Stimulated activated CD4-positive, alpha-beta T cell treated with anti-CD3 and anti-CD28 coated beads, TNF-alpha, amount 100 ng/mL, for 24 hours (primary cell): ENCODE results near the gene TH.

Source experiments
- DNase-seq, 3 experiments: peaks; one replicate each; pipeline ENCODE4 v3.0.0-alpha.2; 2020; ENCODE audit warnings: low read depth in 3 of 3

The TH gene

DNA sequence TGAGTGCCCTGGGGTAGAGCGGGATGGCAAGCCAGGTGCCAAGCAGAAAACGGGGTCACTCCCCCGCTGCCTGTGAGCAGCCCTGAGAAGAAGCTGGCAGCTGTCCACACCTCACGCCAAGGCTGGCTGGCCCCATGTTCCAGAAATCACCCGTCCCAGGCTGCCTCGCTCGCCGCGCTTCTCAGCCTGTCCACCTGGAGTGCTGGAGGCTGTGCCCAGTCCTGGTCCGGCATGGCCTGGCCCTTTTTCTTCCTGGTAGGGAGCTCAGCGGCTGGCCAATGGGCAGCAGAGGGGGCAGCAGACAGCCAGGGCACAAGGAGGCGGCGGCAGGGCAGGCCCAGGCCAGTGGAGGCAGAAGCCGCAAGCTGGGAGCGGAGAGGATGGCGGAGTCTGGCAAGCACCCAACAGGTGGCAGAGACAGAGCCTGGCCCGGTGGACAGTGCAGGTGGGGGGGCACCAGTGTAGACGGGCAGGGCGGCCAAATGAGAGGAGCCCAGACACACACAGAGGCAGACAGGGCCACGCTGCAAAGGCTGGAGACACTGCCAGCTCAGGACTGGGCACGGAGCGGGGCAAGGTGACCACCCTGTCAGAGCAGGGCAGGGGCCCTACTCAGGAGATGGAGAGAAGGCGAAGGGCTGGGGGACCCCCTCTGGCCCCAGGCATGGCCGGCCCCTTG lies 37.2 kb upstream of the TH start:
- no peak for DNase-seq

DNA sequence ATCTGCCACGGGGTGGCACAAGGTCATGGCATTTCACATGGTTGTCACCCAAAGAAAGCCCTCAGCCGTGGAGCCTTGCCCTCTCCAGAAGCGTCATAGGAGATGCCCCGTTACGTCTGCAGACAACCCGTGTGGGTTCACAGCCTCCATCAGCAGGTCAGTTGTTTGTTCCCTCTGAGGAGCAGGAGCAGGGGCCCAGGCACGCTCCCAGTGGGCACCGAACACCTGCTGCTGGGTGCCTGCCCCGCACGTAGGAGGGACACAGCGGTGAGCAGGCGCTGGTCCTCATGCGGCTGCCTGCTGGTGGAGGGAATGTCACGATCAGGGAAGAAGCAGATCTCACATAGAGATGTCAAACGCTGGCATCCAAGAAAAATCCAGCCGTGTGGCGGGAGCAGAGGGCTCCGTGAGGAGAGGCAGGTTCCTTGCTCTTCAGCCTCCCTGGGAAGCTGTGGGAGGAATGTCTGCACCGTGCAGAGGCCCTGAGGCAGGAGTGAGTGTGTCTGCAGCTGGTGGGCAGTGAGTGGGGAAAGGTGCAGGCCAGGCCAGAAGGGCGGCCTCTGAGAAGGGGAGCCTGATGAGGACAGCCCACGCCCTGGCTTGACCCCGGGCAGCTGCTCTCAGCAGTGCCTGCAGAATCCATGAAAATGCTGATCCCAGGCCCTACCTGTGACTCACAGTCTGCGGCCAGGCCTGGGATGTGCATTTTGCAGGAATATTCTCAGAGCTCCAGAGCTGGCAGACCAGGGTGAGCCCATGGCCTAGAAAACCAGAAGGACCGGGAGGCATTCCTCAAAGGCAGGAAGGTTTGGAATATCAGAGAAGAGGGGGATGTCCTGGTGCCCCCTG lies 36.4 kb upstream of the TH start:
- DNase-seq: no peak

DNA sequence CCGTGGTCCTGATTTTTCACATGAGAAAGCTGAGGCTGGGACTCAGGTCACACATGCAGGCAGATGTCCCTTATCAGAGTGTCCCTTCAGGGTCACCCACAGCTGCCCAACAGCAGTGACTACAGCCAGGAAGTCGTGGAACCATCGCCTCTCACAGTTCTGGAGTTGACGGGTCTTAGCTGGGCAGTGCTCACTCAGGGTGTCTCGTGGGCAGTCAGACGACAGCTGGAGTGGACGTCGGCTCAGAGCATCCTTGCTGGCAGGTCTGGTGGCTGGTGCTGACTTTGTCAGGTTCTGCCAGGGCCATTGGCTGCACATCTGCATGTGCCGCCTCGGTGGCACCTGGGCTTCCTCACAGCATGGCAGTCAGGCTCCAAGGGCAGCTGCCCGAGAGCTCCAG lies 35.6 kb upstream of the TH start:
- DNase-seq: no peak

DNA sequence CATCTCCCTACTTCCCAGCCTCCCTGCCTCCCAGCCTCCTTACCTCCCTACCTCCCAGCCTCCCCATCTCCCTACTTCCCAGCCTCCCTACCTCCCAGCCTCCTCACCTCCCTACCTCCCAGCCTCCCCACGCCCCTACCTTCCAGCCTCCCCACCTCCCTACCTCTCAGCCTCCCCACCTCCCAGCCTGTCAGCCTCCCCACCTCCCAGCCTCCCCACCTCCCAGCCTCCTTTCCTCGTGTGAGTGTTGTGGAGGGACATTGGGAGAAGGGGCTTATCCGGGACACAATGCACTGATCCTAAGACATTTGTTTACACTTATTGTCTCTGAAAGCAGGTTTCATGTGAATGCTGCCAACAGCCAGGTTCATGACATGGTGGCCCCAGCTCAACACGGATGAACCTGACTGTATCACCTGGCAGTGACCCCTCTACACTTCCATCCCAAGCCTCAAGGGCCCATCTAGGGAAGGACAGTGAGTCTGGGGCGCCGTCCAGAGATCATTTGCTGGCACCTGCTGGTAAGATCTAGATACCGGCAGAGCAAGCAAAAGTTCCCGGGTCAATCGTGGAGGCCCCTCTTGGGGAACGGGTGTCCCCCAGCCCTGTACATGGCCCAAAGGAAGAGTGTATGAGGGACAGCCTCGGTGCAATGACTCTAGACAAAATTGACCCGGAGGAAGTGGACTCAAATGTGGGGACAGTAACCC lies 34.5 kb upstream of the TH start:
- no peak for DNase-seq

DNA sequence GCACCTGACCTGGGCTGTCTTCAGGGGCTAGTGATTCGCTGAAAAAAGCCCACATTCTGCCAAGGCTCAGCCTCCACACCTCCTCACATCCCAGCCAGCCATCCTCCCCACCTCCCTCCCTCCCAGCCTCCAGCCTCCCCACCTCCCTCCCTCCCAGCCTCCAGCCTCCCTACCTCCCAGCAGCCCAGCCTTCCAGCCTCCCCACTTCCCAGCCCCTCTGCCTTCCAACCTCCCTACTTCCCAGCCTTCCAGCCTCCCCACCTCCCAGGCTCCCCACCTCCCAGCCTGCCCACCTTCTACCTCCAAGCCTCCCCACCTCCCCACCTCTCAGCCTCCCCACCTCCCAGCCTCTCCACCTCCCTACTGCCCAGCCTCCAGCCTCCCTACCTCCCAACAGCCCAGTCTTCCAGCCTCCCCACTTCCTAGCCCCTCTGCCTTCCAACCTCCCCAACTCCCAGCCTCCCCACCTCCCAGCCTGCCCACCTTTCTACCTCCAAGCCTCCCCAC lies 33.7 kb upstream of the TH start:
- no peak for DNase-seq

DNA sequence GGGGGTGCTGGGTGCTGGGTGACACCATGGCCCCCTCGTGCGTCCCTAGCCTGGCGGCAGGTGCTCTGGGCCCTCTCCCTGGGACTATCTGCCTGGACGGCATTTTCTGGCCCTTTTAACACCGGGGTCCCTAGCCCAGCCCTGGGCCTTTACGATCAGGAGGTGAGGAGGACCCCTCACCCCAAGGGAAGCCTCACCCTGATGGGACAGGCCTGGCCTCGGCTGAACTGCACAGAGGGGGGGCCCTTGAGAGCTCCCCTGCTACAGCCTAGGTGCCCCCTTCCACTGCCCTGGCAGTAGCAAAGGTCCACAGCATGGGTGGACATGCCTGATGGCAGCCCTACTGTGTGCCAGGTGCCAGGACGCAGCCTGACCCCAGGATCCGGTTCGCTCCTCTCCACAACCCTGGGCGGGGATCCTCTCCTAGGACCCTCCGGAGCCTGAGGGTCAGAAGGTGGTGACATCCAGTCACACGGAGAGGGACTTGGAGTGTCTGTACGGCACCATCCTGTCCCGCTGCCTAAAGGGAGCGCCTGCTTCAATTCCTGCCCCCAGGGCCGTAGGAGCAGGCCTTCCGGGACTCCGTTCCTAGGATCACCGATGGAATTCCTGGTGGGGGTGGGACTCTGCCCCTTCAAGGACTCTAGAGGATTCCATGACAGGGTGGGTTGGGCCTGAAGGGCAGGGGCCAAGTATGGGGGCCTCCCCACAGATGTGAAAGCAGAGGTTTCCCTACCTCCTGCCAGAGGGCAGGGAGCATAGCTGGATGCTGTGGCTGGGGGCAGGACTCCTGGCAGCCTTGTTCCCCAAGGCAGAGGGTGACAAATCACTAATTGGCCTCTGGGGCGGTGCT lies 33.0 kb upstream of the TH start:
- DNase-seq: no peak

DNA sequence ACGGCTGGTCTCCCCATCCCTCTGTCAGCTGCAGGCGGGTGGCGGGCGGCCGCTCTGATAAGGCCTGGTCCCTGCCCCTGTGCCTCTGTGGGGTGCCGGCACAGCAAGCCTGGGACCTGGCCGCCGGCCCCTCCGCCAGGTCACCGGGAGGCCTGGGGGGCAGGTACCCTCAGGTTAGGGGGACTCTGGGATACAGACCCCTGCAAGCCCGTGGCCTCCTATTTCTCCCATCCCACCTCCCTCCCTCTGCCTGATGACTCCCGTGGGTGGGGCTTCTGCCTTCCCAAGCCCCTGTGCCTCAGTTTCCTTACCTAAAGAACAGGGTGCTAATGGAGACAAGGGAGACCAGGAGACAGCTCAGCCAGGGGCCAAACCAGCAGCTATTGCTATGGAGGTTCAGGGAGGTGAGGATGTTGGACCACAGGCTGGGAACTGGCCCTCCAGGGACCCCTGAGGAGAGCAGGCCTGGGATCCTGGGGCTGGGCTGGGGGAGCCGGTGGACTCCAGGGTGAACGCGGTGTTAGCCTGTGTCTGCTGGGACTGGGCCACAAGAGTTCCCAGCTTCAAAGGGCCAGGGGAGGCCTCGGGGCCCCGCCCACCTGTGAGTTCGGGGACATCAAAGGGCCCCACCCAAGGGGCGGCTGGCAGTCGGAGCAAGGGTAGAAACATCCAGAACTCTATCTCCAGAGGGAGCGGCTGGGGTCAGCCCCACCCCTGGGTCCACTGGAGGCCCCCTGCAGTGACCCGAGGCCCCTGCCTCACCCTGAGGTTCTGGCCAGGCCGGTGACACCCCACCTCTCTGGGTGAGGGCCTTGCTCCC lies 32.0 kb upstream of the TH start:
- DNase-seq: no peak

DNA sequence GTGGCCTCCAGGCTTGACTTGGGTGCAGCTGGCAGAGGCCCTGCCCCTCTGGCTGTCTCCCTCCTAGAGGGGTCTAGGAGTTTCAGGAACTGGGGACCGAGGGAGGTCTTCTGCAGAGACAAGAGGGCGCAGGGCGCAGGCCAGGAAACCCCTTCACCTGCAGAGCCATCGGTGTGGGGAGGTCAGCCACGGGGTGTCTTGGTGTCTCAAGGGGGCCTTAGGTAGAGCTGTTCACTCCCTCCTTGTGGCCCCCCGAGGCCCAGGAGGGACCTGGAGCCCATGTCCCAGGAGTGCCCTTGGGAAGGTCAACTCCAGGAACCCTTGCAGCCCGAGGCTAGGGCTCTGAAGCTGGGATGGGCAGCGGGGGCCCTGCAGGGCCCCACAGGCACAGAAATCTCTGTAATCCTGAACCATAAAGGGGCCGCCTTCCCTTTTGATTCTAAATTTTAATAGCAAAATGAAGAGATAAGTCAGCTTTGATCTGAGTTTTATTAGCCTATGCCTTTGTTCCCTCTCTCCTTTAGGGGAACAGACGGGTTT lies 31.4 kb upstream of the TH start:
- no peak for DNase-seq

DNA sequence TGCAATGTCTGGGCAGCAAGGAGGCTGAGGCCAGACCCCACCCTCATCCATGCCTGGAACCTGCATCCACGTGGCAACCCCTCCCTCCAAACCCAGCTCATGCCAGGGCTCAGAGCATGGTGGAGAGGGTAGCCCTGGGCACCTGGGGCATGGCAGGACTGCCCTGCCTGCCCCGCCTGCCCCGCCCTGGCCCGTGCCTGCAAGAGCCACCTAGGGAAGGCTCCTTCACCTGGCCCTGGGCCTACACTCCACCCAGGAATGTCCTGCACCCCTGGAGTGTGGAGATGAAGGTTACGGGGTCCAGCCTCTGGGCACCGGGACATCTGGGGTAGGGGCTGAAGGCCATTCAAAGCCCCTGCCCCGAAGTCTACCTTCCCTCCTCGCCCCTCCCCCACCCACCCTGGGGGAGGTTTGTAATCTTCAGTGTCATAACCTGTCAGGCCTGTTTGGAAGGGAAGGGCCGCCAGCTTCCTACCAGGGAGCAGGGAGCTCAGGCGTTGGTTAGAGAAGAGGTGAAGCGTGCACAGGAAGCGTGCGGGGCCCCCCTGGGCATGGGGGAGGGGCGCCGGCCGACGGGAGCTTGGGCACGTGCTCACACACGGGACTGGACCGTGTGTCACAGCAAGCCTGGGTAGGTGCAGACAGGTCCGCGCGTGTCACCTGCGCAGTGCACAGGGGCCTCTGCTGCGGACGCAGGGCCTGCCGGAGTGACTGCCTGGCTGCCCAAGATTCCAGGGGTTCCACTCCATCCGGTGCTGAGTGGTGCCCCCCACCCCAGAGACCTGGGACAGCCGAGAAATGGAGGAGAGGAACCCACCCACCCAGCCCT lies 30.7 kb upstream of the TH start:
- DNase-seq: no peak

DNA sequence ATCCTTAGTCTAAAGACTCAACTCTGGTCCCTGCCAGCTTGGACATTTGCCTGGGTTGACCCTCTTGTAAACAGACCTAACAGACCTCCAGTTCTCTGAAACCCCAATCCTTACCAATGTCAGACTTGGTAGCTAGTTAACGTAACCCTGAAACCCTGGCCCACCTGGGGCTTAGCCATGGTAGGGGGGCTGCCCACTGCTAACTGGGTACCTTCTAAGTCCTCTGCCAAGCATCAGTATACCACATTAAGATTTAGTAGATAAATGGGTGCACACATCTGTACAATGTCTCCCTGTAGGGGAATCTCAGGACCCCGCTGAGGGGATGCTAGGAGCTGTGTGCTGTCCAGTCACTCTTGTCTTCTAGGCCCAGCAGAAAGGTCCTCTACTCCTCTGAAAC lies 29.9 kb upstream of the TH start:
- no peak for DNase-seq

DNA sequence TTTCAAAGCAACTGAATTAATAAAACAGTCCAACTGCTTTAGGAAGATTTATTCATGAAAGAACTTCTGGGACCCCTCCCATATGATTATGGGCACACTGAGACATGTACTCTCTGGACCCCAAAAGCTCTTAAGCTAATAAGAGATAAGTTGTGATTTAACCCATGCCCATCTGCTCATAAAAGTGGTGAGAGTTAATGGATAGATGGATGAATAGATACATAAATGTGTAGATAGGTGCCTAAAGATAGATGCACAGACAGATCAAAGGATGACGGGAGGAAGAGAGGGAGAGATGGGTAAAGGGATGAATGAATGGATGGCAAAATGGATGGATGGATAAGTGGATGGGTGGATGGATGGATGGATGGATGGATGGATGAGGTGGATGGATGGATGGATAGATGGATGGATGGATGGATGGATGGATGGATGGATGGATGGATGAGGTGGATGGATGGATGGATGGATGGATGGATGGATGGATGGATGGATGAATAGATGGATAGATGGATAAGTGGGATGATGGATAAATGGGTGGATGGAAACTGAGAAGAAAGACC lies 29.4 kb upstream of the TH start:
- no peak for DNase-seq

DNA sequence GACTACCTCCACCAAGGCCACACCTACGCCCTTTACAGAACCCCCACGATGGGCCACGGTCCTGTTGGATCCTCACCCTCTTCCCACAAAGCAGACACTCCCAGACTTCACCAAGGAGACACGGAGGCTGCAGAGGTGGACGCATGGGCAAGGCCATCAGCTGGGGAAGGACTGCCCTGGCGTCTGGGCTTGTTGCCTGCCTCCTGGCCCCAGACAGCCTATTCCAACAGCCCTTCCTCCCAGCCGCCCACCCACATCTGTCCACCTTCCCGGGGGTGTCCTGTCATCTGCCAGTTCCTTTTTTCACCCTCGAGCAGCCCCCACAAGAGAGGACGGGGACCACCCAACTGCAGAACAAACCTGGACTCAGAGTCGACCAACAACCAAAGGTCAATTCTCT lies 28.9 kb upstream of the TH start:
- no peak for DNase-seq

DNA sequence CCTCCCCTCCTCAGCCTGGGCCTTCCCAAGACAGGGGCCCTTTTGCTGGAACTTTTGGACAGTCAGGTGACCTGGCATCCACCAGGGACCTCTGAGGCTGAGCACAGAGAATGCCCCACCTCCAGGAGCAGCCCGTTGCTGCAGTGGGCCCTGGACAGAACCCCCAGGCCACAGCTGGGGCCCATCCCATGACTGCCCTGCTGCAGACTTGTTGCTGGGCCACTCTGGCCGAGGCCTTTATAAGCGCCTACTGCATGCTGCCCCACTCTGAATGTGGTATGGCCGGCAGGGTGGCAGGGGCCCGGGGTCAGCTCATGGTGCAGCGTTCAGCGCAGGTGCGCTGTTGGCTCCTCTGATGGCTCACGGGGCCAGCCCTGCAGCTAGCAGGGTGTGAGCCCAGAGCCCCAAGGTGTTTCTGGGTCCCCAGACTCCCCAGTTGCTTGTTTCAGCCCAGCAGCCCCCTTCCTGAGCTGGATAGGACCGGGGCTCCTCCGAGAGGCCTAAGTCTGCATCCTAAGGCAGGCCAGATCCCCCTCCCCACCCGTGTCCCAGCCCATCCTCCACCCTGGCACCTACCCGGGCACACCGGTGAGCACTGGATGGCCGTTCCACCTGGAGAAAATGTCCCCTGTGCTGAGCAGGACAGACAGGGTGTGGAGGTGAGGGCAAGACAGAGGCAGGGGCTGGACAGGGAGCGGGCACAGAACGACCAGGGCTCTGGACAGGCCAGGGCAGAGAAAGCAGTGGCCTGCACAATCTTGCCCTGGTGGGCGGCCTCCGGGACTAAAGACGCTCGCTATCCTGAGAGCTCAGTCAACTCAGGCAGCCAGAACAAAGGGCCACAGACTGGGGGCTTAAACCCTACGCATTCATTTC lies 28.1 kb upstream of the TH start:
- DNase-seq: no peak

DNA sequence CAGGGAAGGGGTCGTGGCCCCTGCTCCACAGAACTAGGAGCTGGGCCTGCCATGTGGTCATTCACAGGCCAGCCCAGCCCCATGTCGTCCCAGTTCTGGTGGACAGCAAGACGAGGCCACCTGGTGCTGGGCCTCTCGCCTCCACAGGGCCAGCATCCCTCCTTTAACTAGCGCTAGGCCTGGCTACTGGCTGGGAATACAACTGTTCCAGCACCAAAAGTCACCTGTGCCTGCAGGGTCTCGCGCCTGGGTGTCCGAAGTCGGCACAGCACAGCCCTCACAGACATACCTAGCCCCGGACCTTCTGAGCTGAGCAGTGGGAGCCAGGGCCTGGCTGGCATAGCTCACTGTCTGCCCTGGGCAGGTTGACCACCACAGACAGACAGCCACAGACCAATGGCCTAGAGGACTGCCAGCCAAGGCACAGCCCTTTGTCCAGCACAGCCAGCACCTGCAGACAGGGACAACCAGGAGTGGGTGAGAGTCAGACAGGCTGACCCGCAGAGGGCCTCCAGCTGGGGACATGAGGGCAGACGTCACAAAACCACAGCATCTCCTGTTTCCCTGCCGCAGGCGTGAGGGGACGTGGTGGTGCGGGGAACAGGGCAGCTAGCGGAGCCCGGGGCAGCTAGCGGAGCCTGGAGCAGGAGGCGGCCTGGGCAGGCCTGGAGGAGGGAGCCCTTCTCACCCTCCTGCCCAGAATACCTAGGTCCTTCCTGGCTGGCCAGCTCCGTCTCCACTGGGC lies 27.2 kb upstream of the TH start:
- DNase-seq: no peak

DNA sequence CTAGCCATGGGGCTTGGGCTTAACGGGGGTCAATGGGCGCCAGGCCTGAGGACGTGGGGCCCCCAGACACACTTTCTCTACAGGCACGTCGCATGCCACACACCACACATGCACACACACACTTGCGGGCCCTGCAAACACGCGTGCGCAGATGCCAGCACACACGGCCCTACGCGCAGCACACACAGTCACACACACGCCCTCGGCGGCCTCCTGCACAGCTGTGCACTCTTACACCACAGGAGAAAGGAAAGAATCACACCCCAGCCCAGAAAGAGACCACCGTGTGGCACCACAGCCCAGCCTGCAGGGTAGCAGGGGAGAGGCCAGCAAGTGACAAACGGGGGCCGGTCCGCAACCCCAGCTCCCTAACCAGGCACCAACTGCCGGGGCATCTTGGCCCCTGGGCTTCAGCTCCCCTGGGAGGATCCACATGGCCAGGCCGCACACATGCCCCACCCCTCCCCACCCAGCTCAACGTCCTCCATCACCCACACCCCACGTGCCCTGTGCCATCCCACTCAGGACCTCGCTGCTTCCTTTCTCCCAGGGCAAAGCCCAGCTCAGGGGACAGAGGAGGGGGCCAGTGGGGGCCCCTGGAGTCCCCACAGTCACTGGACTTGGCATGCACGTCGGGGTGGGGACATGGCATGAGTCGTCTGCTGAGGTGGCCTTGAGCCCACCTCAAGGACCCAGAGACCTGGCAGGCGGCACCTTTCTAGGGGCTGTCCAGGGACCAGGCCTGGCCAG lies 26.3 kb upstream of the TH start:
- no peak for DNase-seq

DNA sequence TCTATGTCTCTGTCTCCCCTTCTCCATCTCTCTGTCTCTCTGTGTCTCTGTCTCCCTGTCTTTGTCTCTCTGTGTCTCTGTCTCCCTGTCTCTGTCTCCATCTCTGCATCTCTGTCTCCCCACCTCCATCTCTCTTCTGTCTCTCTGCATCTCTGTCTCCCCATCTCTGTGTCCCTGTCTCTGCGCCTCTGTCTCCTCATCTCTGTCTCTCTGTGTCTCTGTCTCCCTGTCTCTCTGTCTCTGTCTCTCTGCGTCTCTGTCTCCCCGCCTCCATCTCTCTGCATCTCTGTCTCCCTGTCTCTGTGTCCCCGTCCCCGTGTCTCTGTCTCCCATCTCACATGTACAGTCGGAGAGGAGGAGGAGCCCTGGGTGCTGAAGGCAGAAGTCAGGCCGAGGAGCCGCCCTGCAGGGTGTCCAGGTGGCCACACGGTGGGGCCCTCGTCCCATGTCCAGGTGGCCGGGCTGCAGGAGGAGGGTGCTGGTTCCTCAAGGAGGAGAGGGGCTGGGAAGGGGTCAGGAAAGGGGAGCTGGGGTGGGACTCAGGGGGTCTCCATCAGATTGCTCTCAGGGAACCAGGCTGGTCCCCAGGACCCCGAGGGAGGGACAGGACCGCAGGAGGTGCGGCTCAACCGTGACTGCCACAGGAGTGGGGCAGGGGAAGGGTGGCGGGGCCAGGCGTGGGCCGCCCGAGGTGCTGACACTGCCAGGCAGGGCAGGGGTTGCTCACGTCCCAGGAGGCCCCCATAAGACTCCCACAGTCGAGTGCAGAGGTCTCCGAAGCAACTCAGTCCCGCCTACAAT lies 25.6 kb upstream of the TH start:
- DNase-seq: peak; percentile 45 to 68 (median 47)
